ENCODE data around the gene IQGAP2. TPM values are rescaled to one million over a fixed set of nuclear protein-coding genes. Genes with fewer than 3 reads are reported as not detected.

The IQGAP2 gene
- total RNA-seq, 1 donor from 2014 or later: 14.2 TPM

- Mint-ChIP-seq H3K27ac (ENCODE audit: unreplicated experiment) (no peak overlapping the region), H3K4me1 (no peaks in the 10 kb centered on the region), H3K36me3 (ENCODE audit: low read depth) (no peaks in the 10 kb centered on the region), H3K27me3 (ENCODE audit: low read depth) (no peaks in the 10 kb centered on the region), H3K9me3 (no peaks in the 10 kb centered on the region), H3K4me3 (no peak overlapping the region)
- TF ChIP-seq CTCF (conservative IDR thresholded peaks at IDR 0.05): no peak
- no peak for DNase-seq (ENCODE audit: low read depth, low spot score)
Observed at GRCh38 chr5:76471406-76471805, 68.3 kb downstream of the IQGAP2 start.

- Mint-ChIP-seq H3K9me3 (no peaks in the 10 kb centered on the region), H3K36me3 (ENCODE audit: low read depth) (no peaks in the 10 kb centered on the region), H3K27me3 (ENCODE audit: low read depth) (no peaks in the 10 kb centered on the region), H3K27ac (ENCODE audit: unreplicated experiment) (no peak overlapping the region), H3K4me1 (no peaks in the 10 kb centered on the region), H3K4me3 (no peak overlapping the region)
- TF ChIP-seq CTCF (conservative IDR thresholded peaks at IDR 0.05): no peak
- no peak for DNase-seq (ENCODE audit: low read depth, low spot score)
Observed at GRCh38 chr5:76471987-76472334, 68.9 kb downstream of the IQGAP2 start.

- no peaks in the 10 kb centered on the region for H3K4me1 Mint-ChIP-seq
- no peaks in the 10 kb centered on the region for H3K36me3 Mint-ChIP-seq (ENCODE audit: low read depth)
- no peak for DNase-seq (ENCODE audit: low read depth, low spot score)
- H3K27ac Mint-ChIP-seq (ENCODE audit: unreplicated experiment): no peak overlapping the region
- TF ChIP-seq CTCF (conservative IDR thresholded peaks at IDR 0.05): no peak
- H3K4me3 Mint-ChIP-seq: no peak overlapping the region
- no peaks in the 10 kb centered on the region for H3K27me3 Mint-ChIP-seq (ENCODE audit: low read depth)
- no peaks in the 10 kb centered on the region for H3K9me3 Mint-ChIP-seq
Observed at GRCh38 chr5:76472335-76473008, 69.4 kb downstream of the IQGAP2 start.

- Mint-ChIP-seq H3K27ac (ENCODE audit: unreplicated experiment) (no peak overlapping the region), H3K4me3 (no peak overlapping the region), H3K9me3 (no peaks in the 10 kb centered on the region), H3K36me3 (ENCODE audit: low read depth) (no peaks in the 10 kb centered on the region), H3K4me1 (no peaks in the 10 kb centered on the region), H3K27me3 (ENCODE audit: low read depth) (no peaks in the 10 kb centered on the region)
- TF ChIP-seq CTCF (conservative IDR thresholded peaks at IDR 0.05): no peak
- DNase-seq (ENCODE audit: low read depth, low spot score): no peak
Observed at GRCh38 chr5:76473009-76473336, 69.9 kb downstream of the IQGAP2 start.

GRCh38 chr5:76473661-76474060 is 70.6 kb downstream of the IQGAP2 start:
- Mint-ChIP-seq H3K4me1 (no peaks in the 10 kb centered on the region), H3K27ac (ENCODE audit: unreplicated experiment) (no peak overlapping the region), H3K36me3 (ENCODE audit: low read depth) (no peaks in the 10 kb centered on the region), H3K27me3 (ENCODE audit: low read depth) (no peaks in the 10 kb centered on the region), H3K4me3 (no peak overlapping the region), H3K9me3 (no peaks in the 10 kb centered on the region)
- no peak for TF ChIP-seq CTCF (conservative IDR thresholded peaks at IDR 0.05)
- no peak for DNase-seq (ENCODE audit: low read depth, low spot score)

- no peak overlapping the region for H3K4me3 Mint-ChIP-seq
- H3K36me3 Mint-ChIP-seq (ENCODE audit: low read depth): no peaks in the 10 kb centered on the region
- peaks cover 4% of the 10 kb centered on the region for H3K4me1 Mint-ChIP-seq
- H3K27me3 Mint-ChIP-seq (ENCODE audit: low read depth): no peaks in the 10 kb centered on the region
- no peak for DNase-seq (ENCODE audit: low read depth, low spot score)
- H3K9me3 Mint-ChIP-seq: no peaks in the 10 kb centered on the region
- no peak for TF ChIP-seq CTCF (conservative IDR thresholded peaks at IDR 0.05)
- no peak overlapping the region for H3K27ac Mint-ChIP-seq (ENCODE audit: unreplicated experiment)
Observed at GRCh38 chr5:76474377-76474776, 71.3 kb downstream of the IQGAP2 start.

Measured in neural crest cell (in vitro differentiated cells).